HFF-Myc (cell line): Measurements from ENCODE around the gene IL4I1.
A peak's percentile ranks its signal among the peaks of the same experiment; 100 is the strongest.

Source experiments
- DNase-seq: peaks from one replicate; pipeline ENCODE4 v3.0.0-alpha.2; 2011; ENCODE audit warnings: low read depth; ENCODE audit errors: extremely low read depth
- H3K4me3 ChIP-seq: replicated peaks from 2 replicates; pipeline ENCODE4 v1.5.1; 2011; ENCODE audit warnings: low read depth, mild to moderate bottlenecking, control low read depth, low read length
- TF ChIP-seq, protein P1 (sequence below): IDR thresholded peaks from 2 replicates; pipeline ENCODE4 v1.5.1; 2012; ENCODE audit warnings: mild to moderate bottlenecking, low read depth, low read length, control low read depth; ENCODE audit errors: missing control alignments

The IL4I1 gene

DNA sequence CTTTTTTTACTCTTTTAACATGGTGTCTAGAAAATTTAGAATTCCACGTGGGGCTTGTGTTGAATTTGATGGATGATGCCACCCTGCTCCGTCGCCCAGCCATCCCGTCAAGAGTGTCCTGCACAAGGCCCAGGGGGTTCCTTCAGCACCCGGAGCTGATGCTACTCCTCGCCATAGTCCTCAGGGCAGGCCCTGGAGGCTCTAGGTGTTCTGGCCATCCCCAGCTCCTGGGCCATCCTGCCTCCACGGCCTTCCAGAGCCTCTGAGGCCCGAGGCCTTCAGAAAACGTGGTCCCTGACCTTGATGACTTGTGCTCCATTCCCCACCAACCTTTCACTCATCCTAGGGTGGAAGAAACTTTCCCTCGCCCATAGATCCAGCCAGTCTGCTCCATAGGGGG, 22.9 kb downstream of the IL4I1 start:
- TF ChIP-seq, protein P1, sequence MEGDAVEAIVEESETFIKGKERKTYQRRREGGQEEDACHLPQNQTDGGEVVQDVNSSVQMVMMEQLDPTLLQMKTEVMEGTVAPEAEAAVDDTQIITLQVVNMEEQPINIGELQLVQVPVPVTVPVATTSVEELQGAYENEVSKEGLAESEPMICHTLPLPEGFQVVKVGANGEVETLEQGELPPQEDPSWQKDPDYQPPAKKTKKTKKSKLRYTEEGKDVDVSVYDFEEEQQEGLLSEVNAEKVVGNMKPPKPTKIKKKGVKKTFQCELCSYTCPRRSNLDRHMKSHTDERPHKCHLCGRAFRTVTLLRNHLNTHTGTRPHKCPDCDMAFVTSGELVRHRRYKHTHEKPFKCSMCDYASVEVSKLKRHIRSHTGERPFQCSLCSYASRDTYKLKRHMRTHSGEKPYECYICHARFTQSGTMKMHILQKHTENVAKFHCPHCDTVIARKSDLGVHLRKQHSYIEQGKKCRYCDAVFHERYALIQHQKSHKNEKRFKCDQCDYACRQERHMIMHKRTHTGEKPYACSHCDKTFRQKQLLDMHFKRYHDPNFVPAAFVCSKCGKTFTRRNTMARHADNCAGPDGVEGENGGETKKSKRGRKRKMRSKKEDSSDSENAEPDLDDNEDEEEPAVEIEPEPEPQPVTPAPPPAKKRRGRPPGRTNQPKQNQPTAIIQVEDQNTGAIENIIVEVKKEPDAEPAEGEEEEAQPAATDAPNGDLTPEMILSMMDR: no peak
- H3K4me3 ChIP-seq: no peak overlapping the region
- no peak for DNase-seq

DNA sequence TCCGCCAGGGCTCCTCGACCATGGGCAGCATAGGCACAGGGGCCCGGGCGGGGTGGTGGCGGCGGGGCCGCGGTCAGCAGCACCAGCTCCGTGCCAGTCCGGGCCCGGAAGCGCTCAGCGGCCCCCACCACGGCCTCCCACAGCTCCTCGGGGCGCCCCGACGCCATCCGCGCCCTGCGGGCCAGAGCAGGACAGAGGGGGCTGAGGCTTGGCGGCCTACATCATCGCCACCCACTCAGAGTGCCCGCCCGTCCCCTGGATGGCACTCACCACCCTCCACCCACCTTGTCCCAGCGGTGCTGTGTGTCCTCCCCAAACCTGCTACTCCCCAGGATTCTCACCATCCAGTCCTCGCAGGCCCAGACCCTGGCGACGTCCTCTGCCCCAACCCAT, 23.6 kb downstream of the IL4I1 start:
- H3K4me3 ChIP-seq: no peak overlapping the region
- no peak for DNase-seq
- TF ChIP-seq, protein P1: no peak

GRCh38 chr19:49872245-49873128, 24.2 kb downstream of the IL4I1 start:
- no peak overlapping the region for H3K4me3 ChIP-seq
- DNase-seq: no peak
- TF ChIP-seq, protein P1: no peak

DNA sequence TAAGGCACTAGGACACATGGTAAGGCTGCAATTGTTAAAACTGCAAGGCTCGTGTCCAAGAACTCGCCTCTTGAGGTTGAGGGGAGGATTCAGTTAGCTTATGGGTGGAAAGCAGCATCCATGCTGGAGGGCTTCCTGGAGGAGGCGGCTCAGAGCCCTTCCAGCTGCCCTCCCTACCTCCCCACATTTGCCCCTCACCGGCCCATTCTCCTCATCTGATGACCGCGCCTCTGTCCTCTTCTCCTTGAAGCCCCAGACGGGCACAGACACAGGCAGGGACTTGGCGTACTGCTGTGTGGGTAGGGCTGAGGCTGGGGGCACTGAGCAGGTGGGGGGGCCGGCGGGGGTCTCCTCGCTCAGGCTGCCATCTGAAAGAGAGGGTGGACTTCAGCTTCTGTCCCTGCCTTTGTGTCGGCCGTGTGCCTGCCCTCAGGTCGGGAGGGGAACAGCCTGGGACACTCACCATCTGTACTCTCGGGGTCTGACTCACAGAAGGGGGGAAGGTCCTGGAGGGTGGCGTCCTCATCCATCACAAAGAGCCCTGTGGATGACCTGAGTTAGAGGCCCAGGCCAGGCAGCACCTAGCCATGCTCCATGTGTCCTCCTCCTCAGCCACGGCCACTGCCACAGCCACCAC, 25.2 kb downstream of the IL4I1 start:
- DNase-seq: no peak
- TF ChIP-seq, protein P1: no peak
- H3K4me3 ChIP-seq: no peak overlapping the region

GRCh38 chr19:49870309-49870901, 26.3 kb downstream of the IL4I1 start:
- H3K4me3 ChIP-seq: peak overlapping the region; percentile 42
- TF ChIP-seq, protein P1: no peak
- no peak for DNase-seq

DNA sequence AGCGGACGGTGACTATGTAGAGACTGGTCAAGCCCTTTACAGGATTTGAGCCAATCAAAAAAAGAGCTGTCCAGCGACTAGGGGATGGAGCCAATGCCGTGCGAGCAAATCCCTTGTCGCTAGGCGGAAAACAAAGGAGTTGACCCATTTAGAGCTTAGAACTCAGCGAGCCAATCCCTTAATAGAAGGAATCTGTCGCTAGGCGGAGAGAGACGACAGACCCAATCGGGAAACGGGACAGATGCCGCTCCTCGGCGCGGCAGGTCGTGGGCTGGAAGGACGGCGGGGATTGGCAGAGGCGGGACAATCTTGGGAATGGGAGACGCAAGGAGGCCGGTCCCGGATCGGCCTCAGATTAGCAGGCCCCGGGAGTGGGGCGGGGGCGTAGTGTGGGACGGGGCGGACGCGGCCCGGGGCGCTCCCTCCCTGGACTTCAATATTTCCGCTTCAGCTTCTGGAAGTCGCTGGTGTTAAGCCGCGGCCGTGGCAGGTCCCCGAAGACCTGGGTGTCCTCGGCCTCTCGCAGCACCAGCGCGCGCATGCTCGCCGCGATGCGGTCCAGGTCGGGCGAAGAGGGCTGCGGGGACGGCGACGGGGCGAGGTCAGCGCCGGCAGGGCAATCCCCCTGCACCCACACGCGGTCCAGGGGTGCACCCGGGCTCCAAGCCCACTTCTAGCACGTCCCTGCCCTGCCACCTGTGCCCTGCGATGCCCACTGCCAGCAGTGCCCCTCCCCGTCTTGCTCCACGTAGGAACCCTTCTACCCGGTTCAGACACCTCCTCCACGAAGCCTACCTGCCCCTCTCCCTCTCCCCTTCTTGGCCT, 27.0 kb downstream of the IL4I1 start:
- H3K4me3 ChIP-seq: peak overlapping the region; percentile 42
- peak; percentile 100 for DNase-seq
- TF ChIP-seq, protein P1: no peak
